Nephron progenitor cell (in vitro differentiated cells): ENCODE results near the gene SREBF1.

Experiments used
- DNase-seq: peaks from one replicate; pipeline ENCODE4 v3.0.0; 2021
- H3K27ac Mint-ChIP-seq: 2 replicates; pipeline ENCODE4 v1.8.0; 2021; ENCODE audit warnings: mild to moderate bottlenecking, moderate library complexity, mixed read lengths
- H3K27me3 Mint-ChIP-seq: 2 replicates; pipeline ENCODE4 v1.8.0; 2021; ENCODE audit warnings: mild to moderate bottlenecking, low read depth, mixed read lengths; ENCODE audit not compliant: poor library complexity
- H3K36me3 Mint-ChIP-seq: 2 replicates; pipeline ENCODE4 v1.8.0; 2021; ENCODE audit warnings: low read depth, mixed read lengths
- H3K4me1 Mint-ChIP-seq: 2 replicates; pipeline ENCODE4 v1.8.0; 2021; ENCODE audit warnings: mixed read lengths
- H3K4me3 Mint-ChIP-seq: 2 replicates; pipeline ENCODE4 v1.8.0; 2021; ENCODE audit warnings: mild to moderate bottlenecking, moderate library complexity, mixed read lengths
- H3K9me3 Mint-ChIP-seq: 2 replicates; pipeline ENCODE4 v1.8.0; 2021; ENCODE audit warnings: mild to moderate bottlenecking, moderate library complexity, mixed read lengths
- TF ChIP-seq, protein P1 (sequence below): fragments of 200-600 bp; sonication (generic); IDR thresholded peaks from 2 replicates; pipeline ENCODE4 v1.5.0; 2021; ENCODE audit warnings: antibody characterized with exemption

The SREBF1 gene

DNA sequence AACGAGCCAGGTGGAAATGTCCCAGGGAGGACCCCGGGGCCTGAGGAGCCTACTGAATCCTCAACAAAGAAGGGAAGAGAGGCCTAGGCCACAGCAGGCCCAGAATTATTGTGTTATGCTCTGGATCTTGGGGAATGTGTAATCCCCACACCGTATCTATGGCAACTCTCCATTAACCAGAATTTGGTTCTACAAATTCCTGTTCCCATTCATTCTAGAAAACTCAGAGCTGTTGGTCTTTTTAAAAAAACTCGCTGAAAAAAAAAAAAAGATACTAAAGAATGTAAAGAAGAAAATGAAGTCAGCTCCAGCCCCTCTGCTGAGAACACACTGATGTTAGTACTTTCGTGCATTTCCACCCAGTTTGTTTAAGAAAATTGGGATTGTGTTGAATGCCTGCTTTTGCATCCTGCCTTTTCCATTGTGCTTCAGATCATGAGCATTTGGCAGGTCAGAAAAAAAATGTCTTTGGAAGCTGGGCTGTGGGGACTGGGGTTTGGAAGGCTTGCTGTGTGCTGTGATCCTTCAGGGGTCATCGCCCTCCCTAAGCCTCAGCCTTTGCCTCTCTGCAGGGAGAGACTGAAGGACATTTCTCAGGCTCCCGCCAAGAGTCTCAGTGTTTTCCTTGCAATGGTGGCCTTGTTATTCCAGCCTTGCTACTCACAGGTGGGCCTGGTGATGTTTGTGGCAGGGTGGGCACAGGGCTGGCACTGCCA, 69.5 kb downstream of the SREBF1 start:
- TF ChIP-seq, protein P1, sequence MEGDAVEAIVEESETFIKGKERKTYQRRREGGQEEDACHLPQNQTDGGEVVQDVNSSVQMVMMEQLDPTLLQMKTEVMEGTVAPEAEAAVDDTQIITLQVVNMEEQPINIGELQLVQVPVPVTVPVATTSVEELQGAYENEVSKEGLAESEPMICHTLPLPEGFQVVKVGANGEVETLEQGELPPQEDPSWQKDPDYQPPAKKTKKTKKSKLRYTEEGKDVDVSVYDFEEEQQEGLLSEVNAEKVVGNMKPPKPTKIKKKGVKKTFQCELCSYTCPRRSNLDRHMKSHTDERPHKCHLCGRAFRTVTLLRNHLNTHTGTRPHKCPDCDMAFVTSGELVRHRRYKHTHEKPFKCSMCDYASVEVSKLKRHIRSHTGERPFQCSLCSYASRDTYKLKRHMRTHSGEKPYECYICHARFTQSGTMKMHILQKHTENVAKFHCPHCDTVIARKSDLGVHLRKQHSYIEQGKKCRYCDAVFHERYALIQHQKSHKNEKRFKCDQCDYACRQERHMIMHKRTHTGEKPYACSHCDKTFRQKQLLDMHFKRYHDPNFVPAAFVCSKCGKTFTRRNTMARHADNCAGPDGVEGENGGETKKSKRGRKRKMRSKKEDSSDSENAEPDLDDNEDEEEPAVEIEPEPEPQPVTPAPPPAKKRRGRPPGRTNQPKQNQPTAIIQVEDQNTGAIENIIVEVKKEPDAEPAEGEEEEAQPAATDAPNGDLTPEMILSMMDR, result no peak
- no peak for DNase-seq
- Mint-ChIP-seq H3K9me3 (no peaks in the 10 kb centered on the region), H3K27me3 (no peaks in the 10 kb centered on the region), H3K27ac (peak overlapping the region; percentile 83), H3K4me1 (peaks cover 96% of the 10 kb centered on the region), H3K4me3 (peak overlapping the region; percentile 47), H3K36me3 (peaks cover 21% of the 10 kb centered on the region)

DNA sequence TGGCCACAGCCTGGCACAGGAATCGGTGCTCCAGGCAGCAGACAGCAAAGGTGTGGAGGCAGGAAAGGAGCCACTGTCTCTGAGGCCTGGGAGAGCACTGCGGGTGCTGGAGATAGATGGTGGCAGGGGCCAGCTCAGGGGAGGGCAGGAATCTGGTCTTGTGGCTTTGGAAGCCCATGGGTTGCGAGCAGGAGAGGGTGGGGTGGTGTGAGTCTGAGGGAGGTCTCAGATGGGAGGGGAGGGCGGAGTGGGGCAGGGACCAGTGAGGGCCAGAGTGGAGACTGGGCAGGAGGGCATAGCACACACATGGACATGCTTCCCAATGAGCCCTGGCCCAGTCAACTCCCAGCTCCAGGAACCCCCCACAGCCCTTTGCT, 70.1 kb downstream of the SREBF1 start:
- Mint-ChIP-seq H3K36me3 (peaks cover 21% of the 10 kb centered on the region), H3K27me3 (no peaks in the 10 kb centered on the region), H3K4me1 (peaks cover 96% of the 10 kb centered on the region), H3K27ac (peak overlapping the region; percentile 83), H3K9me3 (no peaks in the 10 kb centered on the region), H3K4me3 (peak overlapping the region; percentile 47)
- TF ChIP-seq, protein P1, result no peak
- DNase-seq, result no peak

DNA sequence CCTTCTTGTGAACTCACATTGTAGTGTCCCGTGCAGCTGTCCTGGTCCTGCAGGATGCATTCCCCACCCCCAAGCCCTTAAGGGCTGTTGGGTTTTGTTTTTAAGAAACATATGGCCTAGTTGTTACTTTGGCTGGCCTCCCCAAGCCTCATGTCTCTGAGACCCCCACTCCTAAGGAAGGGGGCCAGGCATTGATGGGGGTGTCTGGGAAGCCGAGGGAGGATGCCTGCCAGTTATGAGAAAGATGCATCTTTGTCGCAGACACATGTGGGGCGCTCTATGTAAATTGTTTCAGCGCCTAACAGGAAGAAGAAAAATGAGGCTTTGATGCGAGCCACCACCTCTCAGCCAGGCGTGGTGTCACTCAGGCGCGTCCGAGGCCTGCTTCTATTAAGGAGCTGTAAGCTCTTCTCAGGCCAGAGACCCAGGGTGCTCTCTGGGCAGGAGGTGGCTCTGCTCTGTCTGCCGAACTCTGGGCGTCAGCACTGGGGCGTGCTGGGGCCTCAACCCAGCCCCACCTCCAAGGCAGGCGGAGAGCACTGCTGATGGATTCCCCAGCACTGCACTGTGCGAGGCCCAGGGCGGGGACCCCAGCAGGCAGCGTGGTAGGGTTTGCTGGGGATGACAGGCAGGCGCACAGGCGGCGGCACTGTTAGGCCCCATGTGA, 70.6 kb downstream of the SREBF1 start:
- TF ChIP-seq, protein P1, result no peak
- H3K4me3 Mint-ChIP-seq, result peak overlapping the region; percentile 34
- H3K36me3 Mint-ChIP-seq, result peaks cover 21% of the 10 kb centered on the region
- H3K4me1 Mint-ChIP-seq, result peaks cover 96% of the 10 kb centered on the region
- peak overlapping the region; percentile 83 for H3K27ac Mint-ChIP-seq
- no peaks in the 10 kb centered on the region for H3K27me3 Mint-ChIP-seq
- peak; percentile 50 for DNase-seq
- no peaks in the 10 kb centered on the region for H3K9me3 Mint-ChIP-seq

DNA sequence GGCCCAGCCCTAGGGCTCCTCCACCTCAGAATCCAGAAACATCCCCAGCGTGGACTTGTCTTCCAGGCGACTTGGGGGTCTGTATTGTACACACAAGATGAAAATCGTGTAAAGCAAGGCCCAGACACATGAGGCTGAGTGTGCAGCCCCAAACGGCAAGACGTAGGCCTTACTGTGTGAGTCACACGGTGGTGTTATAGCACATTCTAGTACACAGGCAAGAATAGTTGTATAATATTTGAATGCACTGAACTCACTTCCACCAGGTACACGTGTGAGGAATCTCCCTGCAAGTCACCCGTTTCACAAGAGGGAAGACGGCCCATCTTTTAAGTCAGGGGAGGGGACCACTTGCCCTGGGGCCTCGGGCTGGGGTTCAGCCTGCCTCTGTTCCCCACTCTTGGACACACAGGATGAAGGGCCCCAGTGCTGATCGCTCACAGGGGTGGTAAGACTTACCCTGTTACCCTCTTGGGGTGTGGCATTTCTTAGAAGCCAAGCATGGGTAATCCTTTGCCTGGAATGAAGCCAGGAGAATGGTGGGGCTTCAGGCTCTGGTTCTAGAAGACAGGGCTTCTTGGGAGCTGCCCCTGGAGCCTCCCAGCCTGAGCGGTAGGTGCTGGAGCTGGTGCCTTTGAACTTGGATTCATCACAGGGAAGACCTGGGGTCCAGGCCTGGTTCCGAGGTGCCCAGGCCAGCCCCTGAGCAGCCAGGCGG, 71.3 kb downstream of the SREBF1 start:
- Mint-ChIP-seq H3K9me3 (no peaks in the 10 kb centered on the region), H3K27ac (peak overlapping the region; percentile 58), H3K4me1 (peaks cover 91% of the 10 kb centered on the region), H3K4me3 (peak overlapping the region; percentile 7), H3K36me3 (peaks cover 21% of the 10 kb centered on the region), H3K27me3 (no peaks in the 10 kb centered on the region)
- no peak for DNase-seq
- TF ChIP-seq, protein P1, result no peak

DNA sequence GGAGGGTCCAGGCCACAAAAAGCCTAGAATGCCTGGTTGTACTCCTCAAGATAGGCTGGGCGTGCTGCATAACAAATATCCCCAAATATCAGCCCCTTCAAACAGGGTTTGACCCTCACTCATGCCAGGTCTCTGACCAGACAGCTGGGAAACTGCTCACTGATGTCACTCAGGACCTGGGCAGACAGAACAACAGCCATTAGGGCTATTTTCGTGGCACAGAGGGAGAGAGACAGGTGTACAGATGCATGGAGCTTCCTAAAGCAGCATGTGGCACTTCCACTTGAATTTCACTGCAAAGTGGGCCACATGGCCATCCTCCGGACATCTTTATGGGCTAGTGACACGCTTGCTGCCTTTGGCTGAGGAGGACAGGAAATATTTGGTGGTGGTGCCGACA, 73.1 kb downstream of the SREBF1 start:
- H3K27ac Mint-ChIP-seq, result peak overlapping the region; percentile 83
- DNase-seq, result no peak
- no peaks in the 10 kb centered on the region for H3K9me3 Mint-ChIP-seq
- TF ChIP-seq, protein P1, result no peak
- H3K4me3 Mint-ChIP-seq, result no peak overlapping the region
- H3K4me1 Mint-ChIP-seq, result peaks cover 87% of the 10 kb centered on the region
- peaks cover under 1% of the 10 kb centered on the region for H3K27me3 Mint-ChIP-seq
- peaks cover 27% of the 10 kb centered on the region for H3K36me3 Mint-ChIP-seq
